Measurements from ENCODE around the gene HK1.

HK1 gene

GRCh38 chr10:69352569-69353264 is 74.4 kb downstream of the HK1 start:
- DNase-seq, result no peak

- no peak for DNase-seq
Observed at GRCh38 chr10:69353977-69354635, 75.8 kb downstream of the HK1 start.

DNA sequence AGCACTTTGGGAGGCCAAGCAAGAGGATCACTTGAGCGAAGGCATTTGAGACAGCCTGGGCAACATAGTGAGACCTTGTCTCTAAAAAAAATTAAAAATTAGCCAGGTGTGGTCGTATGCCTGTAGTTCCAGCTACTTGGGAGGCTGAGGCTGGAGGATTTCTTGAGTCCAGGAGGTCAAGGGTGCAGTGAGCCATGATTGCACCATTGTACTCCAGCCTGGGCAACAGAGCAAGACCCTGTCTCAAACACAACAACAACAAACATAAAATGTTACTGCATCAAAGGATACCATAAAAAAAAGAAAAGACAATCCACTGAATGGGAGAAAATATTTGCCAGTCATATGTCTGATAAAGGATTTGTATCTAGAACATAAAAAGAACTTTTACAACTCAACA is 77.9 kb downstream of the HK1 start:
- DNase-seq, result no peak

DNA sequence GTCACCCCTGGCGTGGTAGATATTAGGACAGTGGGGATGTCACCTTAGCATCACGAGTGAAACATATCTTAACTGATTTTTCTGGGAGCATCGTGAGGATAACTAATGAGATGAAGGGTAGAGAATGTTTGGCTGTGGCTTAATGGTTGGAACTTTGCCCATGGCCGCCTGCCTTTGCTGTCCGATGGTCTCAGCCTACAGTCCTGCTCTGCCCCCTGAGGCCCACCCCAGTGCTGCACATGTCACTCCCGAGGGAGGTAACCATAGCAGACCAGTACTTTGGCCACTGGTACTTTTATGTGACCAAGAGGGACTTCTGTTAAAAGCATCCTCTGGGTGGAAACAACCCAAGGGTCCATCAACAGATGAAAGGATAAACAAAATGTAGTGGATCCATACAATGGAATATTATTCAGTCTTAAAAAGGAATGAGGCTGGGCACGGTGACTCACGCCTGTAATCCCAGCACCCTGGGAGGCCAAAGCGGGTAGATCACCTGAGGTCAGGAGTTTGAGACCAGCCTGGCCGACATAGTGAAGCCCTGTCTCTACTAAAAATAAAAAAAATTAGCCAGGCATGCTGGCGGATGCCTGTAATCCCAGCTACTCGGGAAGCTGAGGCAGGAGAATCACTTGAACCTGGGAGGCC is 80.0 kb downstream of the HK1 start:
- DNase-seq, result no peak

DNA sequence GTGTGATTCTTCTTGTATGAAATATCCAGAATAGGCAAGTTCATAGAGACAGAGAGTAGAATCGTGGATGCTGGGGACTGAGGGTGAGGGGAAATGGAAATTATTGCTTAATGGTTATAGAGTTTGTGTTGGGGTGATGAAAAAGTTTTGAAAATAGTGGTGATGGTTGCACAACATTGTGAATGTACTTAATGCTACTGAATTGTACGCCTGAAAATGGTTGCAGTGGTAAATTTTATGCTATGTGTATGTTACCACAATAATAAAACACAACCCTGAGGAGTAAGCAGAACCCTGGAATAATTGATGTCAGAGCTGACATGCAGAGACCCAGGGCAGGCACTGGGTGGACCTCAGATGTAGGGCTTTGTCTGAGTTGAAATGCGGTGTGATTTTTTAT is 80.9 kb downstream of the HK1 start:
- DNase-seq, result no peak

DNA sequence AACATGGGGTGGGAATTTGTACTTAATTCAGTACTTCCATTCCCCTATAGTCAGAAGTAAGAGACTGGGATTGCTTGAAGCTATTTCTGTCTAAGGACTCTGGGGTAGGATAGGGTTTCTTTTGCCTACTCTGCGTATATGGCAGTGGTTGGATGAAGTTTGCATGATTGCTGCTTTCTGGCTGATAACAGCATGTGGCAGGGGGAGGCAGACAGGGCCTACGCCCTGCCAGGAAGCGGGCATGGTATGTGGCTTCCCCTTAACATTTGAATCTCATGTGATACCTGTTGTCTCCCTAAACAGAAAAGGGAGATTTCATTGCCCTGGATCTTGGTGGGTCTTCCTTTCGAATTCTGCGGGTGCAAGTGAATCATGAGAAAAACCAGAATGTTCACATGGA is 81.3 kb downstream of the HK1 start:
- no peak for DNase-seq

DNA sequence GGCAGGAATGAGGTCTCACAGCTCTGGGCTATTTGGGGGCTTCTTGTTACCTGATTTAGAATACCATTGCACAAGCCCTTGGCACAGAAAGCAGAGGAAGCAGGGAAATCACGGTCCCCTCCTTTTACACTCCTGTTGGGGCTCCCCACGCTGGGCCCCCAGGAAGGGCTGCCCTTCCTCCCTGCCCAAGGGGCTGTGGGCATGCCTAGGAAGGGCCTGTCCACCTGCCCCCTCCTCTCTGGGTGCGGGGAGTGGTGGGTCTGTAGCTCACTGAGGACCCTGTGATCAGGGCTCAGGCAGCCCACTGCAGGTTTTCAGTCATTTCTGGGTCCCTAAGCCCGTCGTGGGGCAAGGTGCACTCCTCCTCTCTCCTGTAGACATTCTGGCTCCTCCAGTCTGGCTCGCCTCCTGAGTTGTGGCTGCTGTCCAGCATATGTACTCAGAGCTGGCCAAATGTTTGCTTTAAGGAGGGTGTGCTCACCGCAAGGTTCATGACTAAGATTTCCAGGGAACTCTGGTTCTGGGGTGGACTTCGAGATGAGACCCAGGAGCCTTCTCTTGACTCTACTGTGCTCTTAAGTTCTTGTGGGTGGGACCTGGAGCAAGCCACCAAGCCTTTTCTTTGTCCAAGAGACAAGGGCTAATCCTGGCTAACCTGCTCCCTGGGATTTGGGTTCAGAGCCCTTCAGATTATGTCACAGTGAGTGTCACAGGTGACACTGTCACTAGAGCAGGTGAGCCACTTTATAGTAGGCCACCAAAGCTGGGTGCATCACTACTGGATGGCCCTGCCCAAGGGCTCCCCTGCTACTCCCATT is 82.4 kb downstream of the HK1 start:
- DNase-seq, result no peak

- no peak for DNase-seq
Observed at GRCh38 chr10:69361303-69361614, 83.0 kb downstream of the HK1 start.

- no peak for DNase-seq
Observed at GRCh38 chr10:69362471-69362954, 84.2 kb downstream of the HK1 start.

- DNase-seq, result no peak
Observed at GRCh38 chr10:69363666-69364065, 85.4 kb downstream of the HK1 start.

DNA sequence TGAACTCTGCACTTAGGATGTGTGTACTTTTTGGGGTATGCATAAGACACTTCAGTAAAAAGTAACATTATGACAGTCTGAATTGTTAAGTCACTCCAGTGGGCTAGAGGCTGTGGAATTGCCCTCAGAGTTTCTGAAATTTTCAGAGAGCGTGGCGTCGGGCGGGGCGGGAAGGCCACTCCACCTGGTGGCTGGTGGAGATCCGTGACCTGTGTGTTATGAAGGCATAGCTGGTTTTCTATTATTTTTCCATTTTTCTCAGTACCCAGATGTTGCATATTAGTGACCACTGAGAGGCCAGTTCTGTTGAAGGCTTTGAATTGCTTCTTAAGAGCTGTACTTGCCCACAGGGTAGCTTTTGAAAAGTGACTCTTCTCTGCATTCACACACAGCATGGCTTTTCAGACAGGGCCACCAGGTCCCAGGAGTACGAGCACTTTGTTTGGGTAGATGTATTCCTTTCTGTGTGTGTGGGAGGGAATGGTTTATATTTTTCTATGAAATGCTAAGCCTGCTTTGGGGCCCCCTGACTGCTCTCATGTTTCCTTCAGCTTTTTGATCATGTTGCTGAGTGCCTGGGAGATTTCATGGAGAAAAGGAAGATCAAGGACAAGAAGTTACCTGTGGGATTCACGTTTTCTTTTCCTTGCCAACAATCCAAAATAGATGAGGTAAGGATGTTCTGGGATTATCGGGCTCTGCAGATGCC is 86.1 kb downstream of the HK1 start:
- DNase-seq, result no peak

DNA sequence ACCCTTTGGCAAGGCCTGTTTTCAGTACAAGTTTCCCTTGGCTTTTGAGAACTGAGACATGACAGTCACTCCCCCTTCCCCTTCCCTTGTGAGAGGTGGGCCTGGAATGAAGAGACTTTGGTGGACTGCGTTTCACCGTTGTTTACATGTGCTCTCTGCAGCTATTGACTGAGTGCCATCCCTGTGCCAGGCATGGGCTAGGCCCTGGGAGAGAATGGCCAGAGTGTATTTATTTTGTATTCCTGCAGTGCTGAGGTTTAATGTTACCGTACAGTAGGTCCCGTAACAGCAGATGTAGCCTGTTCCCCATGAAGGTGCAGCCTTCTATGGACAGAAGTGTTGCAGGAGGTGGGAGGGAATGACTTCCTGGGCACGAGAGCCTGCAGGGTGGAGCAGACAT is 88.4 kb downstream of the HK1 start:
- DNase-seq, result no peak

DNA sequence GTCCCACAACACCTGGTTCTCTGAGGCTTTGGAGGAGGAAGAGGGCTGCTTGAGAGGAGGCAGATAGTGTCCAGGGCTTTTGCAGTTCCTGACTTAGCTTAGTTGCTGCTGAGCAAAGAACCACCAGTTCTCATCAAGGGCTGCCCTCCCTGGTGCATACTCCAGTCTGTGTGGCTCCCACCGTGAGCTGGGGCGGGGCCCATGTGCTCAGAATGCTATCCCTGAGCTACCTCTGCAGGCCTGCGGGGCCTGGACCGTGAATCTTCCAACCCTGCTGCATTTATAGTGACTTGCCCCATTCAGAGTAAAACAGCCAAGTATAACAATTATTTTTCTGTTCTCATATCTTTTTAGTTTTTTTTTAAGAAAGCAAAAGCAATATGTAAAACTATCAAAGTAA is 89.2 kb downstream of the HK1 start:
- no peak for DNase-seq

DNA sequence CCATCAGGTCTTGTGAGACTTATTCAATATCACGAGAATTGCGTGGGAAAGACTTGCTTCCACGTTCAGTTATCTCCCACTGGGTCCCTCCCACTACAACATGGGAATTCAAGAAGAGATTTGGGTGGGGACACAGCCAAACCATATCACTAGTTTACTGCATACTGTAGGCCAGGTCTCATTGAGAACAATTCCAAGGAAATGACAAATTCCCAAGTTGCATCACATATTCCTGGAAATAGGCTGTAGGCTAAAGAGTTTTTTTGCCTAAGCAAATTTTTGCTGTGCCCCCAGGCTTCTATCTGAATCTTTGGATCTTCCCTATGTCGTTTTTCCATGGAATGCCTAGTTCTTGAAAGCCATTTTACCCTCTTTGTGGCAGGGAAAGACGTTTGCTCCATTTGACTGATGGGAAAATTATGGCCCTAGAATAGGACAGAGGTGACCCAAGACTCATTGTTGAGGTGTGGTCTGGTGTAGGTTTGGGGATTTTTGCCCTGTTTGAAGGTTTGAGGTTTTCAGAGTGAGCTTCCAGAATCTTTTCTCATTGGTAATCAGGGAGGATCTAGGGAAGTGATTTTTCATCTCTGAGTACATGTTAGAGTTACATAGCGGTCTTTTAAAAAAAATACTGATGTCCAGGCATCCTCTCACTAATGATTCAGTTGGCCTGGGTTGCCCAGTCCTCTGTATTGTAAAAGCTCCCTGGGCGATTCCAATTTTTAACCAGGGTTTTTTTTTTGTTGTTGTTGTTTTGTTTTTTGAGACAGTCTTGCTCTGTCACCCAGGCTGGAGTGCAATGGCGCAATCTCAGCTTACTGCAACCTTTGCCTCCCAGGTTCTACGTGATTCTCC is 94.1 kb downstream of the HK1 start:
- DNase-seq, result no peak

GRCh38 chr10:69374242-69374641 is 95.9 kb downstream of the HK1 start:
- DNase-seq, result no peak

DNA sequence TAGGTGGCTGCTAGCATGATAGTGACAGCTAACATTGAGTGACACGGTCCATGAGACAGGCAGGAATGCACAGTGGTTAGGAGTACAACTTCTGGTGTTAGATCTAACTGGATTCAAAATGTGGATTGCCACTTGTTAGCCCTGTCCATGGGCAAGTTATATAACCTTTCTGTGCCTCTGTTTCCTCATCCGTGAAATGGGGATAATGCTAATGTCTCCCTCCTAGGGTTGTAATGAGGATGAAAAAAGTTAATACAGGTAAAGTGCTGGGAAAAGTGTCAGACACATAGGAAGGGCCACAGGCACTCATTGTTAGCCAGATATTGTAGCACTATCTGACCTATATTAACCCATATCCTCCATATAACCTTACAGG is 96.6 kb downstream of the HK1 start:
- no peak for DNase-seq

DNA sequence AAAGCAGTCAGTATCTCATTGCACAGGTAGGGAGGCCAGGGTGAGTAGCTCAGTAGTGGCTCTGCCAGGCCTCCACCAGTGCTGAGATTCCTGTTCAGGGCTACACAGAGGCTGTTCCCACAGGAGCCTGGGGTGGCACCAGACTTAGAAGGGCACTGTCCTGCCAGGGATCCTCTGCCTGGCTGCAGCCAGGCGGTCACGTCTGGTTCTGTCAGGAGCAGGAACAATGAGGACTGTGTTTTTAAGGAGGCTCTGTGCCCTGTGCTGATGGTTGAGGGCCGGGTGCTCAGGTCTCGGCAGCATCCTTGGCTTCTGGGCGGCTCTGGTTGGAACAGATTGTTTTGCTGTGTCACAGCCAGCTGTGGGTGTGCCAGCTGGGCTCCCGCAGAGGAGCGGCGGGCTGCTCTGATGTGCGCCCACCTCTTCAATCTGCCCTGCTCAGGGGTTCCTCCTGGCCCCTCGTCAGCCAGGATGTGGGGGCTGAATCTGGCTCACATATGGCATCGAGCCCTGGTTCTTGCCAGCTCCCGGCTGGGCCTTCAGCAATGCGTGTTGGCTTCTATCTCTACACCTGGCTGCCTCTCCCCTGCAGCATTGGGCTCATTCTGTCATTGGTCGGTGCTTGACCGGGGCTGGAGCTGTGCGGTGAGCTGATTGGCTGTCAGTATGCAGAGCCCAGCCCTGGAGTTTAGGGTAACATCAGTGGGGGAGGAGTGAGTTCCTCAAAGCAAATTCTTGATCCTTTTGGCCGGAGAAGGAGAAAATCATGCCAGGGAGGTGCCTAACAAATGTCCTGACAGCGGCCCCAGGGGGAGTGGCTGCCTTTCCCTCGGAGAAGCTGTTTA is 97.2 kb downstream of the HK1 start:
- DNase-seq, result no peak

DNA sequence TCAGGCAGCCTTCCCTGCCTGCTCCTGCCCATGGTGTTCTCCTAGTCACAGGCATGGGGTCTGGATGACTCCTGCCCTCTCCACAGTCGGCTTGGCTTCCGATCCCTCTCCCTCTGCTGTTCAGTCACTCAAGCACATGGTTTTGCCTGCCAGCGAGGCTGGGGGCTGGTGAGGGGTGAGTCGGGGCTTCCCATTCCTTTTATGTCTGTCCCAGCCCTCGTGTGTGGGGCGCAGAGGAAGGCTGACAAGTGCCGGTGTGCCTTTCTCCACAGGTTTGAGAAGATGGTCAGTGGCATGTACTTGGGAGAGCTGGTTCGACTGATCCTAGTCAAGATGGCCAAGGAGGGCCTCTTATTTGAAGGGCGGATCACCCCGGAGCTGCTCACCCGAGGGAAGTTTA is 98.4 kb downstream of the HK1 start:
- no peak for DNase-seq

DNA sequence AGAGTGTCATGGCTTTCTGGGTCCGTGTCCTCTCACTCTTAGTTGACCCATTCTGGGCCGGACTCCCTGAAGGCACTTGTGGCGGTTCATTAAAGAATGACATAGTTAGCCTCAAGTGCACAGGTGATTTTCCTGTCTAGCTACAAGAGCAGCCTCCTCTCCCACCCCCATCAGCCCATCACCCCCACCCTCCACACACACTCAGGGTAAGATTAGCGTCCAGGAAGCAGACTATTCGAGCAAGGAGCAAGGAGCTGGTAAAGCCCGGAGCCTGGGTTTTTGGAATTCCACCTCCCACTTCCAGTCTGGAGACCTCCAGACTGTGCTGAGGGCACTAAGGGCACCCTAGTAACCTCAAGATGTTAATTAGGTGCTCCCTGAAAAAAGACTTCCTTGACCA is 98.9 kb downstream of the HK1 start:
- DNase-seq, result no peak

DNA sequence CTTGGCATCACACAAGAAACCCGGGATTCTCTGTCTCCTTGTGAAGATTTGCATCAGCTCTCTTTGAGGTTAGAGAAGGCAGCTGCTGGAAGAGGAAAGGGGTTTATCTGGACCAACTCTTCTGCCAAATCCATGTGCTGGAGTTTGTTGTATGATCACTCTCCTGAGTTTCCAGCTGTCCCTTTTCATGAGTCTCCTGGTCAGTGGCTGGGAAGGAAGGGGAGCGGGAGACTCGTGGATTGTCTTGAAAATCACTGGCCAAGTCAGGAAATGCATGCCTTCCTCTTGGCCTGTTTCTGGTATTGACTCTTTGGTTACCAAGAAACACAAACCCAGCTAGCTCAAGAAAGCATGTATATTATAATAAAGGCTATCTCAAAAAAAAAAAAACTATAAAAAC is 99.6 kb downstream of the HK1 start:
- no peak for DNase-seq

GRCh38 chr10:69379800-69380199 is 101.5 kb downstream of the HK1 start:
- DNase-seq, result no peak
